ENCODE data around the gene OR10A3. TPM values are rescaled to one million over a fixed set of nuclear protein-coding genes. Genes with fewer than 3 reads are reported as not detected.

The OR10A3 gene
- total RNA-seq, 1 donor = under 0.01 TPM

DNA sequence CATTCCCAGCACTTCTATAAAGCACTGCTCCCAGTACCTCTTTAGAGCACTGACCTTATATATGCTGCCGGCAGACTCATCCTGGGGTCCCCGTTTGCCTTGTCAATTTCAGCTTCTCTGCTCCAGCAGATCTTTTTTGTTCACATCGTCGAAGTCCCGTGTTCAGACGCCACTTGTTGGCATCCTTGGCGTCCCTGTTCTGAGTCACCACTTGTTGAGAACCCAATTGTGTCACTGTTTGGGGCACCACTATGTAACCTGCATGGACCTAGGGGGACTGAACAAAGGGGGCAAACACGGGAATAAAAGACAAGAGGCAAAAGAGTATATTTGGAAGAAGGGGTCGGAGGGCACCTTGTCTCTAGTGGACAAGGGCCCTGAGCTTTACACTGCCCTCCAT, 36.0 kb downstream of the OR10A3 start:
- TF ChIP-seq CTCF (IDR thresholded peaks at IDR 0.05; ENCODE audit: insufficient read depth, low read depth, low read length) = no peak
- DNase-seq (ENCODE audit: low read depth) = no peak
- H3K4me3 ChIP-seq (ENCODE audit: low read depth, low read length) = no peak overlapping the region

DNA sequence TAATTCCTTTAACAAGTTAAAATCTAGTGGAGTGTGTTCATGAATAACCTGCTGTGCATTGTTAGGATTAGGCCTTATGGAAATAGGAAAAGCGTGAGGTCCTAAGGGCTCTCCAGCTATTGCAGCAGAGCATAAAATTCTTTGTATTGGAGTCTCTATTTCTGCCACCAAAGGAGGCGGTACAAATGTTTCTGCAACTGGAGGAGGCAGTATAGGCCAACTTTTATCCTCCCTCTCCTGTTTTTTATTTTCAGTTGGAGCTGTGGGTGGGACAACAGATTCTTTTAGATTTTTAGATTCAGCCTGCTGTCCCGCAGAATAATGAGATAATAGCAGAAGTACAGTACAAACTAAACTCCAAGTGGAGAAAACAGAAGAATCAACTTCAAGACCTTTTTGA, 36.6 kb downstream of the OR10A3 start:
- no peak overlapping the region for H3K4me3 ChIP-seq (ENCODE audit: low read depth, low read length)
- DNase-seq (ENCODE audit: low read depth) = peak; percentile 28
- peak; percentile 28 for TF ChIP-seq CTCF (IDR thresholded peaks at IDR 0.05; ENCODE audit: insufficient read depth, low read depth, low read length)

- no peak for DNase-seq (ENCODE audit: low read depth)
- no peak overlapping the region for H3K4me3 ChIP-seq (ENCODE audit: low read depth, low read length)
- no peak for TF ChIP-seq CTCF (IDR thresholded peaks at IDR 0.05; ENCODE audit: insufficient read depth, low read depth, low read length)
Observed at GRCh38 chr11:7903940-7904339, 37.6 kb downstream of the OR10A3 start.

- no peak overlapping the region for H3K4me3 ChIP-seq (ENCODE audit: low read depth, low read length)
- DNase-seq (ENCODE audit: low read depth) = peak; percentile 41
- TF ChIP-seq CTCF (IDR thresholded peaks at IDR 0.05; ENCODE audit: insufficient read depth, low read depth, low read length) = no peak
Observed at GRCh38 chr11:7901319-7901854, 40.1 kb downstream of the OR10A3 start.

DNA sequence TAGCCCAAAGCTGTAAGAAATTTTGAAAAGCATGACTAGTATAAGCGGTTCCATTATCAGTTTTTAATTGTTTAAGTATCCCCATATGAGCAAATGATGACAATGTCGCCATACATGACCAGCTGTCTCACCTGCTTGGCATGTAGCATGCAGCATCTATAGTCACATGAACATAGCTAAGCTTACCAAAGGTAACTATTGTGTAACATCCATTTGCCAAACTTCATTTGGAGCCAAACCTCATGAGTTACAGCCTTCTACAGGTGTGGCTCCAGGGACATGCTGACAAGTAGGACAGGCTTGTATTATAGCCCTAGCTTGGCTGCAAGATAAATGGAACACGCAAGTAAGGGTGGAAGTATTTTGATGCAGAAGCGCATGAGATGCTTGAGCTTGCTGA, 40.8 kb downstream of the OR10A3 start:
- TF ChIP-seq CTCF (IDR thresholded peaks at IDR 0.05; ENCODE audit: insufficient read depth, low read depth, low read length) = no peak
- H3K4me3 ChIP-seq (ENCODE audit: low read depth, low read length) = no peak overlapping the region
- no peak for DNase-seq (ENCODE audit: low read depth)

GRCh38 chr11:7899418-7899817, 42.1 kb downstream of the OR10A3 start:
- H3K4me3 ChIP-seq (ENCODE audit: low read depth, low read length) = no peak overlapping the region

More at GRCh38 chr11:7899418-7899817, 42.1 kb downstream of the OR10A3 start:
- TF ChIP-seq CTCF (IDR thresholded peaks at IDR 0.05; ENCODE audit: insufficient read depth, low read depth, low read length) = no peak
- DNase-seq (ENCODE audit: low read depth) = no peak
